ENCODE measurements around the gene SEC31A. TPM values are rescaled to one million over a fixed set of nuclear protein-coding genes. Genes with fewer than 3 reads are reported as not detected.
"Not testable (repeated sequence)": the region's sequence is repeated elsewhere in the genome, so short reads cannot be mapped to it uniquely, and the experiment has no call there.

SEC31A gene
- total and polyA plus RNA-seq, 5 donors, result 87.3 to 156 (median 126) TPM

GRCh38 chr4:82833060-82833459 is 57.9 kb downstream of the SEC31A start:
- H3K4me1 ChIP-seq (ENCODE audit: control insufficient read depth, insufficient read depth, low read length); intact Hi-C loops (cut with DNase I); ATAC-seq; DNase-seq; H3K27ac ChIP-seq (ENCODE audit: low read length); H3K9me3 ChIP-seq (ENCODE audit: control insufficient read depth, low read length); H3K27me3 ChIP-seq (ENCODE audit: control insufficient read depth, insufficient read depth); H3K4me3 ChIP-seq (ENCODE audit: low read length): not testable (repeated sequence)
- WGBS, result 91% methylated on average over 4 of the region's 4 CpGs

GRCh38 chr4:82825425-82825824 is 65.5 kb downstream of the SEC31A start:
- intact Hi-C loops (cut with DNase I), result loop anchor here in 2 of 4 donors (10.0 kb wide), 1 partner anchor 49 kb away; no protein-coding TSS in a partner anchor
- no peaks in the 10 kb centered on the region for H3K27me3 ChIP-seq (ENCODE audit: control insufficient read depth, insufficient read depth)
- H3K27ac ChIP-seq (ENCODE audit: low read length), result no peak overlapping the region
- no peaks in the 10 kb centered on the region for H3K9me3 ChIP-seq (ENCODE audit: control insufficient read depth, low read length)
- no peak overlapping the region for H3K4me3 ChIP-seq (ENCODE audit: low read length)
- ATAC-seq (no peak), DNase-seq (no peak)
- 79% methylated on average over 3 of the region's 3 CpGs for WGBS
- H3K4me1 ChIP-seq (ENCODE audit: control insufficient read depth, insufficient read depth, low read length), result no peaks in the 10 kb centered on the region

DNA sequence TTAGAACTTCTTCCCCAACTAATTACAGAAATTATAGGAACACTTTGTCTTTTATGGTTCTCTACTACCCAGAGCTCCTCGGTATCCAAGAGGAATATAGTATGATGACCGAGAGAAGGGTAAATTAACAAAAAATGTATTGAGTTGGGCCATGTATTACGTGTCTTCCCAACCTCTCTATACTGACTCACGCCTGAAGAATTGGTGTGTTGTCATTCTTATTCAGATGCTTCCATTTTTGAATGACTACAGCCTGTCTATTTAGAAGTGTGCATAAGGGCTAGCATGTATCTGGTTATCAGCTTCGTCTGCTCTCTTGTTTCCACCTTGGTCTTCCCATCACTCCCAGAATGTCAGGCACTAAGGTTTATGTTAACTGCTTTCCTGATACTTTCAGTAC is 67.9 kb downstream of the SEC31A start:
- H3K4me3 ChIP-seq (ENCODE audit: low read length), result no peak overlapping the region
- intact Hi-C loops (cut with DNase I), result loop anchor here in 2 of 4 donors (10.0 kb wide), 1 partner anchor 52 kb away; no protein-coding TSS in a partner anchor
- H3K27ac ChIP-seq (ENCODE audit: low read length), result no peak overlapping the region
- 93% methylated on average over 5 of the region's 5 CpGs for WGBS
- H3K9me3 ChIP-seq (ENCODE audit: control insufficient read depth, low read length), result no peaks in the 10 kb centered on the region
- H3K4me1 ChIP-seq (ENCODE audit: control insufficient read depth, insufficient read depth, low read length), result no peaks in the 10 kb centered on the region
- H3K27me3 ChIP-seq (ENCODE audit: control insufficient read depth, insufficient read depth), result no peaks in the 10 kb centered on the region
- no peak for ATAC-seq
- no peak for DNase-seq

DNA sequence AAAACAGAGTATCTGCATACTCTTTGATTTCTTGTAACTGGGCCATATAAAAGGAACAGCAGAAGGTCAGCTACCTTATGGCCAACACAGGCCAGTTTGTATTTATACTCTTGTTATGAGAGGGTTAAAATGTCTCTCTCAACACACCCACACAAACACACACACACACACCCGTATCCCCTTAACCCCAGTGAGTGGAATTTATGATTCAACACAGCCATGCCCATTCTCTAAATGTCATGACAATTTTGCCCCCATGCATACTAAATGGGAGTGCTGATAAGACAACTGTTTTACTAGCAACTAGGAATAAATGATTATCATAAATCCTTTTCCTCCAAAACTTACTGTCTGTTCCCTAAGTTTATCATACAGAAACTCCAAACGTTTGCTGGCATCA is 70.3 kb downstream of the SEC31A start:
- no peaks in the 10 kb centered on the region for H3K27me3 ChIP-seq (ENCODE audit: control insufficient read depth, insufficient read depth)
- H3K4me1 ChIP-seq (ENCODE audit: control insufficient read depth, insufficient read depth, low read length), result no peaks in the 10 kb centered on the region
- no peak overlapping the region for H3K4me3 ChIP-seq (ENCODE audit: low read length)
- intact Hi-C loops (cut with DNase I), result loop anchor here in 2 of 4 donors (10.0 kb wide), 1 partner anchor 54 kb away; no protein-coding TSS in a partner anchor
- H3K9me3 ChIP-seq (ENCODE audit: control insufficient read depth, low read length), result no peaks in the 10 kb centered on the region
- H3K27ac ChIP-seq (ENCODE audit: low read length), result no peak overlapping the region
- no peak for ATAC-seq
- 29% methylated on average over 2 of the region's 2 CpGs for WGBS
- no peak for DNase-seq

DNA sequence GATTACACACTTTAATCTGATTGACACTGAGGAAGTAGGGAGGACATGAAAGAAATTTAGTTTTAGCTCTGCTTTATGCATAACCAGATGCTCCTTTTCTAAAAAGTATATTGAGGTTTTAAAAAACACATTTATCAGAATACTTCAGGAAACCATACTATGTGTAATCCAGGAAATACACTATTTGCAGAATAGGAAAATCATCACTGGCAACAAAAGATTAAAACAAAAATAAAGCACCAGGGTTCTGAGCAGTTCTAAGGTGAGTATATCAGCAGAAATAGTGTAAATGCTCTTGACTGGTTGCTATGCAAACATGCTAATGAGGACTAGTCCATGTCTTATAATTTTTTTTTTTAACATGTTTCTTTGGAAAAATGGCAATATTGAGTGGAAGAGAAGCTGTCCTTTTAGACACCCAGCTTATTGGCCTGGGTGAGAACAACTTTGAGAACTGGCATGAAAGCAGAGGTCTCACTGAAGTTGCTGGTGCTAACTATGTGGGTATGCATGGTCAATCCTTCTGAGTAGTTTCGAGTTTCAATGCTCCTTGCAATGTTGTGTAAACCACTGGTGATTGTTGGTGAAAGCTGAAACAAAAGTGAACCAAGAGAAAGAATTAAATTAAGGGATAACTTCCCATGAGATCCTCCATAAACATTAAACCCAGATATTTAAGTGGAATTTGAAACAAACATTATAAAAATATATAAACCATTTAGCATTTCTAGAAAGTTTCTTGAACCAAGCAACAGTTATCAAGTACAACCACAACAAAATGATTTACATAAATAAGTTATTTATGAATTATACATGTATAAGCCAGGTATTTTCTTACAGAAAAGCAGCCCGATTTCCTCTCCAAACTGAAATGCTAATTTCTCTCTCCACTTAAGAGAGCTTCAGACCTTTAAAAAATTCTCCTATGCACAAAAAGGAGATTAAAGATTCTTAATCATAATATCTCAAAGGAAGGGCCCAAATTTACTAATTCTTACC is 72.0 kb downstream of the SEC31A start:
- WGBS, result 83% methylated on average over 2 of the region's 2 CpGs
- no peaks in the 10 kb centered on the region for H3K27me3 ChIP-seq (ENCODE audit: control insufficient read depth, insufficient read depth)
- intact Hi-C loops (cut with DNase I), result no loop called here
- no peak for ATAC-seq
- no peaks in the 10 kb centered on the region for H3K4me1 ChIP-seq (ENCODE audit: control insufficient read depth, insufficient read depth, low read length)
- H3K9me3 ChIP-seq (ENCODE audit: control insufficient read depth, low read length), result no peaks in the 10 kb centered on the region
- no peak overlapping the region for H3K4me3 ChIP-seq (ENCODE audit: low read length)
- no peak overlapping the region for H3K27ac ChIP-seq (ENCODE audit: low read length)
- DNase-seq, result no peak

DNA sequence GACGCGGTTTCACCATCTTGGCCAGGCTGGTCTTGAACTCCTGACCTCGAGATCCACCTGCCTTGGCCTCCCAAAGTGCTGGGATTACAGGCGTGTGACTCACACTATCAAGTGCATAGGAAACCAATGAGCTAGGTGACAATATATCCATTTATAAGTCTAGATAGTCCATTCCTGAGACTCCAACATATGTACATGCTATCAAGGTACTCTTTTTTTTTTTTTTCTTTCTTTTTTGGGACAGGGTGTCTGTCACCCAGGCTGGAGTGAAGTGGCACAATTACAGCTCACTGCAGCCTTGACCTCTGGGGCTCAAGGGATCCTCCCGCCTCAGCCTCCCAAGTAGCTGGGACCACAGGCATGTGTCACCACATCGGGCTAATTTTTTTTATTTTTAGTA is 74.1 kb downstream of the SEC31A start:
- H3K27me3 ChIP-seq (ENCODE audit: control insufficient read depth, insufficient read depth); H3K27ac ChIP-seq (ENCODE audit: low read length); H3K4me1 ChIP-seq (ENCODE audit: control insufficient read depth, insufficient read depth, low read length); DNase-seq; H3K9me3 ChIP-seq (ENCODE audit: control insufficient read depth, low read length); intact Hi-C loops (cut with DNase I); ATAC-seq; H3K4me3 ChIP-seq (ENCODE audit: low read length): not testable (repeated sequence)
- 98% methylated on average over 6 of the region's 6 CpGs for WGBS

DNA sequence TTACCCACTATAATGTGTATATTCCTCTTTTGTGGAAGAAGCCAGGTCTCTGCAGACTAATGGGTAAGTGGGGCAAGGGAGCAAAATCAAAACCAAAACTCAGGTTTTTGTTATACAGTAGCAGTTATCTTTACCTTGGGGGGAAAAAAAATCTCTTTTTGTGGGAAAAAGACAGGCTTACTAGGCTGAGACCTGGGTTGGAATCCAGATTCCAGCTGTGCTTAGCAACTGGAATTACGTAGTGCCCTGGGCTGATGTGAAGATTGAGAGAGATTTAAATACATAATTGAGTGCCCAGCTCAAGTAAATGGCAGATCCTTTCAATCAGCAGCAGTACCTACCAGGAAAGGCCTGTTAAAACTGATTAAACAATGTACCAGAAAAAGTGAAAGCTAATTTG is 76.9 kb downstream of the SEC31A start:
- Histone ChIP-seq H3K27me3 (ENCODE audit: control insufficient read depth, insufficient read depth) (no peaks in the 10 kb centered on the region), H3K9me3 (ENCODE audit: control insufficient read depth, low read length) (no peaks in the 10 kb centered on the region), H3K4me1 (ENCODE audit: control insufficient read depth, insufficient read depth, low read length) (no peaks in the 10 kb centered on the region), H3K4me3 (ENCODE audit: low read length) (no peak overlapping the region), H3K27ac (ENCODE audit: low read length) (no peak overlapping the region)
- intact Hi-C loops (cut with DNase I), result no loop called here
- ATAC-seq (no peak), DNase-seq (no peak)
- 84% methylated on average over 1 of the region's 1 CpG for WGBS

DNA sequence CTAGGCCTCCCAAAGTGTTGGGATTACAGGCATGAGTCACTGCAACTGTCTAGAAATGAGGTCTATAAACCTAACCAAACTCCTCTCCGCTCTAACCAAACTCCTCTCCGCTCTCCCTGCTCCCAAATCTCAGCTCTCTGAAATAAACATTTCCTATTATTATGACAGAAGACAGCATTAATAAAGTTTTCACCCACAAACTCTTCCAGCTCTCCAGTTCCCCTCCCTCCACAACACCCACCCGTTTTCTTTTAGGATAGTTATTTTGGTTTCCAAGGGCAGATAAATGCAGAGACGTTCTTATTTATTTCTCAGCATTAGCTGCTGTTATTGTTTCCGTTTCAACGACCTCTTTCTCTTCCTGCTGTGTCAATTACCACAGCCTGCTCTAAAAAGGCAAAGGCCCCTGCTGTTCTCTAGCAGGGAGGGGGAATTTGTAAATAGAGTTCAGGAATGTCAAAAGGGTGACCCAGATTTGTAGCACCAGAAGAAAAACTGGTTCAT is 79.1 kb downstream of the SEC31A start:
- Histone ChIP-seq H3K27me3 (ENCODE audit: control insufficient read depth, insufficient read depth) (no peaks in the 10 kb centered on the region), H3K9me3 (ENCODE audit: control insufficient read depth, low read length) (no peaks in the 10 kb centered on the region), H3K4me3 (ENCODE audit: low read length) (no peak overlapping the region), H3K4me1 (ENCODE audit: control insufficient read depth, insufficient read depth, low read length) (no peaks in the 10 kb centered on the region), H3K27ac (ENCODE audit: low read length) (no peak overlapping the region)
- no peak for DNase-seq
- intact Hi-C loops (cut with DNase I), result no loop called here
- 27% methylated on average over 6 of the region's 6 CpGs for WGBS
- ATAC-seq, result peak; percentile 15 to 37

DNA sequence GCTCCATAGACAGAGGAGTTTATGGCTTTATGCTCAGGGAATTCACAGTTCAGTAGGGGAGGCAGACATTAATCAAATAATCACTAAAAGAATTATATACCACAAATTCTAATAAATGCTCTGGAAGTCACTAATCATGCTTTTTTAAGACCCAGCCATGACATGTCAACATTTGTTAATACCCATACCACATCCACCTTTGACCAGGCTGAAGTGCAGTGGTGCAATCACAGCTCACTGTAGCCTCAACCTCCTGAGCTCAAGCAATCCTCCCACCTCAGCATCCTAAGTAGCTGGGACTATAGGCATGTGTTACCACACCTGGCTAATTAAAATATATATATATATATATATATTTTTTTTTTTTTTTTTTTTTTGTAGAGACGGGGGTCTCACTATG is 79.6 kb downstream of the SEC31A start:
- no peak overlapping the region for H3K27ac ChIP-seq (ENCODE audit: low read length)
- no peak for DNase-seq
- intact Hi-C loops (cut with DNase I), result no loop called here

DNA sequence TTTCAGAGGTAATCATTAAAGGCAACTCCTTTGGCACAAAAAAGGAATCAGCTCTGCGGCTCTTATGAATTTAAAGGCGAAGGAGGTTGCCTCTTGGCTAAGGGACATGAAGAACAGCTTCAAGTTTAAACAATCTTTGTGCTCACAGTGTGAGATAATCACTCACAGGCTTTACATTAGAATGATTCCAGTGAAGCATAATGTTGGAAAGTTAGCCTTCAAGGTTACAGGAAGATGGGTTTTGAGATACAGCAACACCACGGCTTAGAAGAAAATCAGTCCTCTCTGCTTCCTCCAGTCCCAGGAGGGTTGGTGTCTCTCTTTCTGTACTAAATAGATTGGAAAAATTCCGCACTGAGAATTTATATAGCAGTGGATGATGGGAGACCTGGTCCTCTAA is 80.8 kb downstream of the SEC31A start:
- Histone ChIP-seq H3K27ac (ENCODE audit: low read length) (no peak overlapping the region), H3K4me3 (ENCODE audit: low read length) (no peak overlapping the region), H3K9me3 (ENCODE audit: control insufficient read depth, low read length) (no peaks in the 10 kb centered on the region), H3K4me1 (ENCODE audit: control insufficient read depth, insufficient read depth, low read length) (no peaks in the 10 kb centered on the region), H3K27me3 (ENCODE audit: control insufficient read depth, insufficient read depth) (no peaks in the 10 kb centered on the region)
- no peak for DNase-seq
- intact Hi-C loops (cut with DNase I), result no loop called here
- WGBS, result 54% methylated on average over 4 of the region's 4 CpGs
- ATAC-seq, result no peak

More for the DNA sequence above, 79.6 kb downstream of the SEC31A start:
- 77% methylated on average over 1 of the region's 1 CpG for WGBS
- Histone ChIP-seq H3K4me3 (ENCODE audit: low read length) (no peak overlapping the region), H3K9me3 (ENCODE audit: control insufficient read depth, low read length) (no peaks in the 10 kb centered on the region), H3K4me1 (ENCODE audit: control insufficient read depth, insufficient read depth, low read length) (no peaks in the 10 kb centered on the region), H3K27me3 (ENCODE audit: control insufficient read depth, insufficient read depth) (no peaks in the 10 kb centered on the region)
- ATAC-seq, result no peak

DNA sequence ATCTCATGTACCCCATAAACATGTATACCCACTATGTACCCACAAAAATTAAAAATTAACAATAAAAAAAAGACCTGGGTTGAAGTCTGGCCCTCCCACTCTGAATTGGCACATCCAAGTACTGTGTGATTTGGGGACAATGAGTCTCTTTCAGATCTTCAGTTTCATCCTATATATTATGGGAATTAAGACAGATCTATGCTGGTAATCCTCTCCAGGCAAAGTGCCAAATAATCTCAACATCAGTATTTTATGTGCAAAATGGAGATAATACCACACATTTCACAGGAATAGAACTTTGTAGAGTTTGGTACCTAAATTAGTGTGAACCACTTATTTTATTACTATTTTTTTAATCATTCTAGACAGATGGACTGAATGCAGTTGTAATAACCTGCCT is 81.3 kb downstream of the SEC31A start:
- Histone ChIP-seq H3K27me3 (ENCODE audit: control insufficient read depth, insufficient read depth) (no peaks in the 10 kb centered on the region), H3K4me1 (ENCODE audit: control insufficient read depth, insufficient read depth, low read length) (no peaks in the 10 kb centered on the region), H3K9me3 (ENCODE audit: control insufficient read depth, low read length) (no peaks in the 10 kb centered on the region), H3K27ac (ENCODE audit: low read length) (no peak overlapping the region), H3K4me3 (ENCODE audit: low read length) (no peak overlapping the region)
- intact Hi-C loops (cut with DNase I), result no loop called here
- no peak for DNase-seq
- no peak for ATAC-seq

Data from right cardiac atrium (tissue), 5 donors.